Measurements from ENCODE around the gene CCDC152.

DNA sequence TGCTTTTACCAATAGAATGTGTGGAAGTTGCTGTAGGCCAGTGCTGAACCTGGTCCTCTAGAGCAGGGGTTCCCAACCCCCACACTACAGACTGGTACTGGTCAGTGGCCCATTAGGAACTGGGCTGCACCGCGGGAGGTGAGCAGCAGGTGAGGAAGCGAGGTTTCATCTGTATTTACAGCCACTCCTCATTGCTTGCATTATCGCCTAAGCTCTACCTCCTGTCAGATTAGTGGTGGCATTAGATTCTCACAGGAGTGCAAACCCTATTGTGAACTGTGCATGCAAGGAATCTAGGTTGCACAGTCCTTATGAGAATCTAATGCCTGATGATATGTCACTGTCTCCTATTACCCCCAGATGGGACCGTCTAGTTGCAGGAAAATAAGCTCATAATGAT lies 6.1 kb upstream of the CCDC152 start:
- TF ChIP-seq EZH2 (IDR thresholded peaks at IDR 0.05; ENCODE audit: insufficient read depth, poor library complexity, severe bottlenecking) (no peak), EZH2phosphoT487 (IDR thresholded peaks at IDR 0.05; ENCODE audit: insufficient read depth, low read depth) (no peak)

Data from GM23248 (cell line).